CD14-positive monocyte (primary cell): ENCODE measurements around the gene TOP2A. TPM values are rescaled to one million over a fixed set of nuclear protein-coding genes. Genes with fewer than 3 reads are reported as not detected.

Experiments
- DNase-seq, 3 donors: peaks; one replicate each; pipeline ENCODE4 v3.0.0-alpha.2; 2011 to 2022
- H2AFZ ChIP-seq: 2 replicates; pipeline ENCODE4 v1.6.0; 2012; ENCODE audit warnings: mild to moderate bottlenecking, low read depth, low read length, inconsistent platforms; ENCODE audit not compliant: insufficient read depth, poor library complexity, severe bottlenecking
- H3K27ac ChIP-seq, 2 donors: 1 replicate in 1 of 2; 2 replicates in 1 of 2; pipeline ENCODE4 v1.5.1; 2012 to 2013; ENCODE audit warnings: low read length in 2 of 2, control low read depth in 1 of 2, inconsistent platforms in 1 of 2, low read depth in 1 of 2, mild to moderate bottlenecking in 1 of 2
- H3K27me3 ChIP-seq, 2 donors: one replicate each; pipeline versions ENCODE4 v1.6.0 to v1.6.1; 2011 to 2013; ENCODE audit warnings: low read length in 2 of 2; ENCODE audit not compliant: control insufficient read depth in 2 of 2, insufficient read depth in 2 of 2
- H3K36me3 ChIP-seq, 2 donors: replicated peaks in 1 of 2; 1 replicate in 1 of 2; 2 replicates in 1 of 2; pipeline versions ENCODE4 v1.5.1 to v1.6.1; 2012 to 2013; ENCODE audit warnings: low read length in 2 of 2, control low read depth in 1 of 2, inconsistent platforms in 1 of 2, mild to moderate bottlenecking in 1 of 2; ENCODE audit not compliant: insufficient read depth in 2 of 2, control insufficient read depth in 1 of 2
- H3K4me1 ChIP-seq, 2 donors: 1 replicate in 1 of 2; 2 replicates in 1 of 2; pipeline versions ENCODE4 v1.5.1 to v1.6.1; 2012 to 2013; ENCODE audit warnings: low read length in 2 of 2, control low read depth in 1 of 2, inconsistent platforms in 1 of 2, mild to moderate bottlenecking in 1 of 2, moderate library complexity in 1 of 2; ENCODE audit not compliant: insufficient read depth in 2 of 2, control insufficient read depth in 1 of 2
- H3K4me2 ChIP-seq: replicated peaks from 2 replicates; pipeline ENCODE3; 2012; ENCODE audit warnings: low read length, moderate library complexity, mild to moderate bottlenecking; ENCODE audit not compliant: poor library complexity, severe bottlenecking; ENCODE audit errors: extremely low read depth
- H3K4me3 ChIP-seq, 3 experiments: fragments of 200-600 bp in 1 of 3; sonication (generic) in 1 of 3; replicated peaks in 1 of 3; 1 replicate in 2 of 3; 2 replicates in 1 of 3; pipeline ENCODE4 v1.5.1; 2011 to 2013; ENCODE audit warnings: low read length in 3 of 3, mild to moderate bottlenecking in 3 of 3, control low read depth in 2 of 3, low read depth in 2 of 3, inconsistent platforms in 1 of 3, moderate library complexity in 1 of 3
- H3K79me2 ChIP-seq: 2 replicates; pipeline ENCODE4 v1.6.0; 2012; ENCODE audit warnings: mild to moderate bottlenecking, control low read depth, inconsistent platforms, low read length, moderate library complexity; ENCODE audit not compliant: insufficient read depth
- H3K9ac ChIP-seq: 2 replicates; pipeline ENCODE4 v1.6.0; 2017; ENCODE audit warnings: low read length, mild to moderate bottlenecking; ENCODE audit not compliant: insufficient read depth, poor library complexity, severe bottlenecking
- H3K9me3 ChIP-seq, 2 donors: replicated peaks in 1 of 2; 1 replicate in 1 of 2; 2 replicates in 1 of 2; pipeline versions ENCODE4 v1.5.1 to v1.6.1; 2012 to 2013; ENCODE audit warnings: low read length in 2 of 2, control low read depth in 1 of 2; ENCODE audit not compliant: control insufficient read depth in 1 of 2, insufficient read depth in 1 of 2
- H4K20me1 ChIP-seq: 2 replicates; pipeline ENCODE4 v1.6.0; 2012; ENCODE audit warnings: mild to moderate bottlenecking, low read length, control low read depth, moderate library complexity; ENCODE audit not compliant: insufficient read depth
- H3K27ac Mint-ChIP-seq, 7 donors: one replicate each; pipeline ENCODE4 v1.8.0; 2020; ENCODE audit warnings: mild to moderate bottlenecking in 7 of 7, mixed read lengths in 7 of 7, moderate library complexity in 6 of 7, inconsistent platforms in 2 of 7
- H3K27me3 Mint-ChIP-seq, 3 donors: one replicate each; pipeline ENCODE4 v1.8.0; 2021 to 2022; ENCODE audit warnings: low read depth in 3 of 3, mild to moderate bottlenecking in 3 of 3, mixed read lengths in 3 of 3, moderate library complexity in 3 of 3, inconsistent platforms in 1 of 3
- H3K36me3 Mint-ChIP-seq, 2 donors: one replicate each; pipeline ENCODE4 v1.8.0; 2020; ENCODE audit warnings: mixed read lengths in 2 of 2, inconsistent platforms in 1 of 2, mild to moderate bottlenecking in 1 of 2
- H3K4me1 Mint-ChIP-seq: one replicate; pipeline ENCODE4 v1.8.0; 2020; ENCODE audit warnings: mild to moderate bottlenecking, mixed read lengths
- H3K4me3 Mint-ChIP-seq, 2 donors: one replicate each; pipeline ENCODE4 v1.8.0; 2020; ENCODE audit warnings: mild to moderate bottlenecking in 2 of 2, mixed read lengths in 2 of 2, moderate library complexity in 1 of 2
- H3K9me3 Mint-ChIP-seq, 7 donors: one replicate each; pipeline ENCODE4 v1.8.0; 2020 to 2022; ENCODE audit warnings: mixed read lengths in 7 of 7, mild to moderate bottlenecking in 6 of 7, moderate library complexity in 6 of 7, inconsistent platforms in 2 of 7
- CTCF ChIP-seq: fragments of 200-600 bp; IDR thresholded peaks from one replicate; pipeline ENCODE4 v1.8.0; 2022; ENCODE audit warnings: antibody characterized with exemption, mild to moderate bottlenecking
- WGBS: methylation state at CpG from one replicate; pipeline ENCODE4 v1.1.5; 2013; ENCODE audit warnings: missing lambda C conversion rate; ENCODE audit not compliant: insufficient coverage; 5-methylcytosine and 5-hydroxymethylcytosine counted together
- intact Hi-C, 2 donors: fragments of 100-400 bp; cut with micrococcal nuclease; formaldehyde crosslinking; loops; one replicate each; pipeline versions ENCODE4 v1.15.0 to v1.15.1; 2023
- polyA plus RNA-seq, 3 donors: library from polyadenylated mRNA; depleted of rRNA in 1 of 3; unstranded in 2 of 3; stranded (reverse) in 1 of 3; fragments of 300-500 nt in 2 of 3; fragments of >200 nt in 1 of 3; fragmentation: Illumina TruSeq in 2 of 3; gene quantifications; 1 replicate in 2 of 3; 2 replicates in 1 of 3; pipeline ENCODE4 v1.2.3, GENCODE V29; 2012 to 2021

Gene TOP2A
- polyA plus RNA-seq, 3 donors: 0.01 to 0.94 (median 0.28) TPM

- H3K9ac ChIP-seq: no peak overlapping the region
- WGBS: 94% methylated on average over 9 of the region's 16 CpGs
- no peak for DNase-seq
- intact Hi-C loops: no loop called here
- TF ChIP-seq CTCF: no peak
- no peaks in the 10 kb centered on the region for H3K9me3 ChIP-seq
- no peaks in the 10 kb centered on the region for H3K36me3 Mint-ChIP-seq
- no peaks in the 10 kb centered on the region for H3K36me3 ChIP-seq
- peak overlapping the region in 1 of 7 donors; percentile 27 for H3K27ac Mint-ChIP-seq
- H2AFZ ChIP-seq: no peak overlapping the region
- H3K9me3 Mint-ChIP-seq: no peaks in the 10 kb centered on the region
- H3K4me3 ChIP-seq: no peak overlapping the region
- H3K27me3 ChIP-seq: no peaks in the 10 kb centered on the region
- no peaks in the 10 kb centered on the region for H3K79me2 ChIP-seq
- peaks cover 4 to 12% (median 7%) of the 10 kb centered on the region in 3 donors for H3K27me3 Mint-ChIP-seq
- no peak overlapping the region for H3K4me3 Mint-ChIP-seq
- H3K4me1 ChIP-seq: no peaks in the 10 kb centered on the region
- H3K4me2 ChIP-seq: no peak overlapping the region
- H3K4me1 Mint-ChIP-seq: no peaks in the 10 kb centered on the region
- H4K20me1 ChIP-seq: no peaks in the 10 kb centered on the region
- H3K27ac ChIP-seq: no peak overlapping the region
These were observed 40.5 kb upstream of the TOP2A start for GRCh38 chr17:40457964-40458791.

- H3K27me3 Mint-ChIP-seq: peaks cover 6 to 16% (median 8%) of the 10 kb centered on the region in 3 donors
- no peaks in the 10 kb centered on the region for H3K36me3 Mint-ChIP-seq
- H3K9me3 Mint-ChIP-seq: no peaks in the 10 kb centered on the region
- intact Hi-C loops: no loop called here
- H4K20me1 ChIP-seq: no peaks in the 10 kb centered on the region
- no peak for DNase-seq
- H3K9me3 ChIP-seq: no peaks in the 10 kb centered on the region
- H3K36me3 ChIP-seq: no peaks in the 10 kb centered on the region
- H3K4me3 ChIP-seq: no peak overlapping the region
- H3K4me1 ChIP-seq: no peaks in the 10 kb centered on the region
- H3K4me1 Mint-ChIP-seq: no peaks in the 10 kb centered on the region
- no peaks in the 10 kb centered on the region for H3K27me3 ChIP-seq
- TF ChIP-seq CTCF: no peak
- H2AFZ ChIP-seq: no peak overlapping the region
- no peak overlapping the region for H3K4me3 Mint-ChIP-seq
- H3K27ac Mint-ChIP-seq: peak overlapping the region in 1 of 7 donors; percentile 71
- H3K27ac ChIP-seq: no peak overlapping the region
- 83% methylated on average over 2 of the region's 3 CpGs for WGBS
- no peaks in the 10 kb centered on the region for H3K79me2 ChIP-seq
- no peak overlapping the region for H3K4me2 ChIP-seq
- no peak overlapping the region for H3K9ac ChIP-seq
These were observed 39.7 kb upstream of the TOP2A start for GRCh38 chr17:40457369-40457768.
